SW 1271 (cell line): ENCODE data around the gene BMPER.

ENCODE experiments used
- DNase-seq, 2 experiments: peaks; one replicate each; lab custom pipeline; 2025; lab: John Stamatoyannopoulos, UW

BMPER gene

DNA sequence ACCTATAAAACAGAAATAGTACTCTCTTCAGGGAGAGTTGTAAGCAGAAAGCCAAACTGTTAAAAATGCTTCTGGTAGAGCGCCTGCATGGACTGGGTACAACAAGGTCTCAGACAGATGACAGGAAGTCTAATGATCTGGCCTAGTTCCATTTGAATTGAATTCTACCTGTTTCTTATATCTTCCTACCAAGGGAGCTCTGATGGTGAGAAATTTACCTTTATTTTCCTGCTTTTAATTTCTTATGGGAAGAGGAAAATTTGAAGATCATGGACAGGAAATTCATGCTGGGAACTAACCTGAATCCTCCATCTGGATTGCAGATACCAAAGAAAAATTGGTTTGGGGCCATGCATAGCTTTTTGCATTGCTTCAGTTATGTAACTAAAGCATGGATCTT lies 63.3 kb downstream of the BMPER start:
- DNase-seq: no peak

- no peak for DNase-seq
Measured at GRCh38 chr7:33970536-33970935, 65.2 kb downstream of the BMPER start.

- DNase-seq: no peak
Measured at GRCh38 chr7:33971106-33971505, 65.8 kb downstream of the BMPER start.

DNA sequence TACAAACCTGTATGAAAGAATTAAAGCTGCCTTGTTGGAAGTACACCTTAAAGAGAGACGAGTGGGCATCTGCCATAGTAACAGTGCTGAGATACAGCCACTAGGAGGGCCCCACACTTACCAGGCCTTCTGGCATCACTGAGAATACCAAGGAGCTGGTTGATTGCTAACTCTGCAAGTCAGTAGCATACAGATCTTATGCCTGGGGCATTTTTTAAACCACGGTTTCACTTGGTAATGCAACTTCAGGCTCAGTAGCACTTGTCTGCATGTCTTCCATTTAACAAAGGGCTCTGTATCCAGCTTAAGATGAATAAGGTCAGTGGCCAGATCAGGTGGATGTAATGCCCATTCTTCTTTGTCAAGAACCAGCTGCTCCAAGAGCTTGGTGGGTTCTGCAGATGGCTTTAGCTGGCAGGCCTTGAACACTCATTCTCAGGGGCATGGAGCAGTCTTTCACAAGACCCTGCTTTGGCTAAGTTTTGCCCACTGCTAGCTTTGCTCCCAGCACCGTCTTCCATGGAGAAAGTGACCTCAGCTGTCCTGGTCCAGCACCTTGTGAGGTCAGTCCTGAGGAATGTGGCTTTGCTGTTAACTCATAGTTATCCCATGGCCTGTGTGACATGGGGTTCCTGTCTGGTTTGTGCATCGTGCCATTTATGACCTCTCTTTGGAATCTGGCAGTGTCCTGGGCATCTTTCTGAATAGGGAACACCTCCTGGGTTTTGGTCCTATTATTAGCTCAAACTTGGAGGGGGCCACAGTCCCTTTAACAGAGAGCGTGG lies 68.1 kb downstream of the BMPER start:
- no peak for DNase-seq

- DNase-seq: no peak
Measured at GRCh38 chr7:33979300-33979806, 74.0 kb downstream of the BMPER start.

GRCh38 chr7:33979807-33980355 lies 74.5 kb downstream of the BMPER start:
- peak; percentile 95 to 98 for DNase-seq

GRCh38 chr7:33981226-33981625 lies 75.9 kb downstream of the BMPER start:
- DNase-seq: no peak

GRCh38 chr7:33981671-33982424 lies 76.5 kb downstream of the BMPER start:
- DNase-seq: no peak

- peak; percentile 18 to 67 for DNase-seq
Measured at GRCh38 chr7:33982425-33982786, 77.1 kb downstream of the BMPER start.

GRCh38 chr7:33986451-33986850 lies 81.1 kb downstream of the BMPER start:
- no peak for DNase-seq

- peak; percentile 97 to 99 for DNase-seq
Measured at GRCh38 chr7:33986951-33987947, 81.9 kb downstream of the BMPER start.

DNA sequence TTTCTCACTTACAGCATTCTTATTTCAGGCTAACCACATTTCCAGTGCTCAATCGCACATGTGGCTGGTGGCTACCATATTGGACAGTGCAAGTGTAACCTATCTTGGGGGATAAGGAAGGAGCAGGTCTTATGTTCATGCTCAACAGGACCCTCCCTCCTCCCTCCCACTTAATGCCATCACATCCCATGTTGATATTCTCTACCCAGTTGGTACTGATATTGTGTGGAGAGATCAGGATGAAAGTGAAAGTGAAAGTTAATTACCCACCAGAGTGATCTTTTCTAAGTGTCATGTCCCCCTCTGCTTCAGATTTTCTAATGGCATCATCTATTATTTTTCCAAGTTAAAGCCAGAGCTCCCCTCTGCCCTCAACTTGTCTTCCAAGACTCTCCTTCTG lies 91.6 kb downstream of the BMPER start:
- DNase-seq: no peak

- DNase-seq: no peak
Measured at GRCh38 chr7:33998476-33998875, 93.1 kb downstream of the BMPER start.

- DNase-seq: no peak
Measured at GRCh38 chr7:34011017-34011695, 105.8 kb downstream of the BMPER start.

DNA sequence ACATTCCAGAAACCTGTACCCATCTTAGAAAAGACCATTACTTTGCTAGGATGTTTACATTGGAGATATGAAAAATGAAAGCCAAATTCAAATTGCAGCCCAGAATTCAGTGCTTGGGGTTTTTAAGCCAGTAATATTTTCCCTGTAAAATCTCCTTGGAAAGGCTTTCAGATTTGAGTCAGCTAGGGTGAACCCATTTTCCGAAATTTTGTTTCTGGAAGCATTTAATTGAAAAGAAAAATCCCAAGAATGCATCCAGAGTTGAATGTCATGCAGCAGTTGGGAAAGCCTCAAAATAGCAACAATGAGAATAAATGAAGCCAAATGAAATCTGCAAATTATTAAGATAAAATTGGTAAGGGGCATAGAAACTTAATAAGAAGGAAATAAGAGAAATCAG lies 106.4 kb downstream of the BMPER start:
- no peak for DNase-seq

- no peak for DNase-seq
Measured at GRCh38 chr7:34013421-34013820, 108.1 kb downstream of the BMPER start.

DNA sequence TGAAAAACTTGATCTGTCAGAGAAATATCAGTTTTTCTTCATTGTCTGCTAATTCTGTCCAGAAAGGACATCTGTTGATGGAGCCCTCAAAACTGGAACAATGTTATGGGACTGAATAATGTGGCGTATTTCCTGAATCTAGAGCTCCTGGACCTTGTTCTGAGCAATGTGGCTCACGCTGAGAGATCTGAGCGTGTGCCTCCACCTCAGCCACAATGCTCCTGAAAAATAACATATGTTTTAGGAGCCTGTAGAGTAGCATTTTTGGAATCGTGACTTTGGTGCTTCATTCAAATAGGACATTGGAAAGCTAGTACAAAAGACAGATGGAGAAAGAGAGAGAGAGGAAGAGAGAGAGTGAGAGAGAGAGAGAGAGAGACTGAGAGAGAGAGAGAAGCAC lies 110.3 kb downstream of the BMPER start:
- DNase-seq: no peak

GRCh38 chr7:34016876-34017275 lies 111.5 kb downstream of the BMPER start:
- DNase-seq: no peak

- DNase-seq: no peak
Measured at GRCh38 chr7:34019301-34019790, 114.0 kb downstream of the BMPER start.

- DNase-seq: no peak
Measured at GRCh38 chr7:34022626-34023025, 117.3 kb downstream of the BMPER start.

DNA sequence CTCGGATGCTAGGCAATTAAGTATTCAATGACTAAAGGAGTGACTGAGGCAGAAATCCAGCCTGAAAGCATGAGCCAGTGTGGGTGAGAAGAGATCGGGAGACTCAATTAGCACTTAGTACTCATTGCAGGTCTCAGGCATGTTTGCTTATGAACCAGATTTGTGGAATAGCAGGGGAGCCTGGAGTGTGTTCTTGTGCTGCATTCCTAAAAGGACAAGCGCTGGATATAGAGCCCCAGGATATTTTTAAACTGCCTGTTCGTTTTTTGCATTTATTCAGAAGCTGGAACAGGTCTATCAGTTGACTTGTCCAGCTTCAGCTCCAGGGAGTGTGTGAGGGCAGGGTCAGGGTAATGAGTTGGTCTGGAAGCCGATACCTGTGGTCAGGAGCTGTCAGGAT lies 120.3 kb downstream of the BMPER start:
- DNase-seq: no peak
